C4-2B (cell line): ENCODE results near the gene CCDC91.

Source experiments
- ZFX ChIP-seq: fragments of 450-650 bp; IDR thresholded peaks from 2 replicates; pipeline ENCODE4 v1.6.1; 2017
- TF ChIP-seq, protein P1 (sequence below): fragments of 450-650 bp; conservative IDR thresholded peaks from 2 replicates; pipeline ENCODE4 v1.5.1; 2017; ENCODE audit warnings: mild to moderate bottlenecking

DNA sequence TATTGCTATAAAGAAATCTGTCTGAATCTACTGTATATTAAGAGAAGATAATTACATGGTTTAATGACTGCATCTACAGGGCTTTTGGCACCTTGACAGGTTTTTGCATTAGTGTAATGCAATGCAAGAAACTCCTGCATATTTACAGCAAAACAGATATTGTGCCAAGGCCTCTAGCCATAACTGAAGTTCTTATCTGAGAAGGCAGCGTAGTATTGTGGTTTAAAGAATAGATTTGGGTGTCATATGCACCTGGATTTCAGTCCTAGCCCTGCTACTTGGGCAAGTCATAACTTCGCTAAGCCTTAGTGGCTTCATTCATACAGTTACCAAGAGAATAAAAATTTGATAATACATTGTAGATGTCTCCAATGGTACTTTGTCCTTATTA, 350.1 kb downstream of the CCDC91 start:
- TF ChIP-seq, protein P1, sequence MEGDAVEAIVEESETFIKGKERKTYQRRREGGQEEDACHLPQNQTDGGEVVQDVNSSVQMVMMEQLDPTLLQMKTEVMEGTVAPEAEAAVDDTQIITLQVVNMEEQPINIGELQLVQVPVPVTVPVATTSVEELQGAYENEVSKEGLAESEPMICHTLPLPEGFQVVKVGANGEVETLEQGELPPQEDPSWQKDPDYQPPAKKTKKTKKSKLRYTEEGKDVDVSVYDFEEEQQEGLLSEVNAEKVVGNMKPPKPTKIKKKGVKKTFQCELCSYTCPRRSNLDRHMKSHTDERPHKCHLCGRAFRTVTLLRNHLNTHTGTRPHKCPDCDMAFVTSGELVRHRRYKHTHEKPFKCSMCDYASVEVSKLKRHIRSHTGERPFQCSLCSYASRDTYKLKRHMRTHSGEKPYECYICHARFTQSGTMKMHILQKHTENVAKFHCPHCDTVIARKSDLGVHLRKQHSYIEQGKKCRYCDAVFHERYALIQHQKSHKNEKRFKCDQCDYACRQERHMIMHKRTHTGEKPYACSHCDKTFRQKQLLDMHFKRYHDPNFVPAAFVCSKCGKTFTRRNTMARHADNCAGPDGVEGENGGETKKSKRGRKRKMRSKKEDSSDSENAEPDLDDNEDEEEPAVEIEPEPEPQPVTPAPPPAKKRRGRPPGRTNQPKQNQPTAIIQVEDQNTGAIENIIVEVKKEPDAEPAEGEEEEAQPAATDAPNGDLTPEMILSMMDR: no peak
- no peak for TF ChIP-seq ZFX
